Omental fat pad (tissue), 4 donors: ENCODE results near the gene NOL12. TPM values are rescaled to one million over a fixed set of nuclear protein-coding genes. Genes with fewer than 3 reads are reported as not detected.

Experiments
- ATAC-seq: fragments of 150-250 bp; one replicate; pipeline ENCODE4 v1.9.1; 2016; ENCODE audit warnings: mild to moderate bottlenecking, moderate library complexity; ENCODE audit not compliant: low FRiP score
- DNase-seq: peaks from one replicate; pipeline ENCODE4 v3.0.0-alpha.2; 2019; ENCODE audit warnings: low spot score
- total RNA-seq, 4 donors: library from RNA; depleted of rRNA; stranded (reverse); fragments of >200 nt; gene quantifications; one replicate each; pipeline ENCODE4 v1.1.0, GENCODE V29; 2016
- TF ChIP-seq, protein P1 (sequence below), 3 donors: fragments of 450-650 bp; IDR thresholded peaks; one replicate each; pipeline ENCODE4 v1.5.1; 2016 to 2017; ENCODE audit warnings: antibody characterized with exemption in 3 of 3, mild to moderate bottlenecking in 3 of 3, moderate library complexity in 2 of 3

NOL12 gene
- total RNA-seq, 4 donors from 2014 or later: 16.4 to 34.8 (median 21.4) TPM

DNA sequence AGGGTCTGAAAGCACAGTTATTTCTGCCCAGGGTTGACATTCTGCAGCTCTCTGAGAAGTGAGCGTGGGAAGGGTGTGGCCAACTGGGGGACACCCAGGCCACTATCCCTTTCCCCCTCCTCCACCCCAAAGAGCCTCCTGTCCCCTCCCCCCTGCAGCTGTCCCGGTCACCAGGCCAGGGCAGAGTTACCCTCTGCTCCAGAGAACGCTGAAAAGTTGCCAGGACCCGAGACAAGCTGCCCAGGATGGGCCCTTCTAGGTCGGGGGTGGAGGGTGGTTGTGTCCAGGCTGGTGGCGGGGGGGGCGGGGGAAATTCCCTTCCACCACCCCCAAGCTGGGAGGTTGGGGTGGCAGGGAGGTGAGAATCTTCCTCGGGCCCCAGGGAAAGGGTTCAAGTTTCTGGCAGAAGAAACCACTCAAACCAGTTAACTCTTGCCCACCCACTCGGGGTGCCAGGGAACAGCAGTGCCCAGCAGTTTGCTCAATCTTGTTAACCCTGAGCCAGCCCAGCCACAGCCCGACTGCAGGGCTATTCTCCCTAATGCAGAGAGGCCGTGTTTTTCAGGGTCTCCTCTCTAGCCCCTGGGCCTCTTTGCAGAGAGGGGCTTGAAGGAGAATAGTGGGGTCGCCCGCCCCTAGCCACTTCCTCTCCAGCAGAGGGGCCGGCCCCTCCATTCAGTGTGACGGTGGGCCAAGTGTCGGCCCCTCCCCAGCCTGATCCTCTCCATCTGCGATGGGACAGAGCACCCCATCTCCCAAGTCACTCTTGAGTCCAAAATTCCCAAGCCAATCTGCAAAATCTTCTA, 10.0 kb upstream of the NOL12 start:
- ATAC-seq: no peak
- DNase-seq: no peak
- TF ChIP-seq, protein P1, sequence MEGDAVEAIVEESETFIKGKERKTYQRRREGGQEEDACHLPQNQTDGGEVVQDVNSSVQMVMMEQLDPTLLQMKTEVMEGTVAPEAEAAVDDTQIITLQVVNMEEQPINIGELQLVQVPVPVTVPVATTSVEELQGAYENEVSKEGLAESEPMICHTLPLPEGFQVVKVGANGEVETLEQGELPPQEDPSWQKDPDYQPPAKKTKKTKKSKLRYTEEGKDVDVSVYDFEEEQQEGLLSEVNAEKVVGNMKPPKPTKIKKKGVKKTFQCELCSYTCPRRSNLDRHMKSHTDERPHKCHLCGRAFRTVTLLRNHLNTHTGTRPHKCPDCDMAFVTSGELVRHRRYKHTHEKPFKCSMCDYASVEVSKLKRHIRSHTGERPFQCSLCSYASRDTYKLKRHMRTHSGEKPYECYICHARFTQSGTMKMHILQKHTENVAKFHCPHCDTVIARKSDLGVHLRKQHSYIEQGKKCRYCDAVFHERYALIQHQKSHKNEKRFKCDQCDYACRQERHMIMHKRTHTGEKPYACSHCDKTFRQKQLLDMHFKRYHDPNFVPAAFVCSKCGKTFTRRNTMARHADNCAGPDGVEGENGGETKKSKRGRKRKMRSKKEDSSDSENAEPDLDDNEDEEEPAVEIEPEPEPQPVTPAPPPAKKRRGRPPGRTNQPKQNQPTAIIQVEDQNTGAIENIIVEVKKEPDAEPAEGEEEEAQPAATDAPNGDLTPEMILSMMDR (IDR thresholded peaks at IDR 0.05): peak in 1 of 3 donors; percentile 11

DNA sequence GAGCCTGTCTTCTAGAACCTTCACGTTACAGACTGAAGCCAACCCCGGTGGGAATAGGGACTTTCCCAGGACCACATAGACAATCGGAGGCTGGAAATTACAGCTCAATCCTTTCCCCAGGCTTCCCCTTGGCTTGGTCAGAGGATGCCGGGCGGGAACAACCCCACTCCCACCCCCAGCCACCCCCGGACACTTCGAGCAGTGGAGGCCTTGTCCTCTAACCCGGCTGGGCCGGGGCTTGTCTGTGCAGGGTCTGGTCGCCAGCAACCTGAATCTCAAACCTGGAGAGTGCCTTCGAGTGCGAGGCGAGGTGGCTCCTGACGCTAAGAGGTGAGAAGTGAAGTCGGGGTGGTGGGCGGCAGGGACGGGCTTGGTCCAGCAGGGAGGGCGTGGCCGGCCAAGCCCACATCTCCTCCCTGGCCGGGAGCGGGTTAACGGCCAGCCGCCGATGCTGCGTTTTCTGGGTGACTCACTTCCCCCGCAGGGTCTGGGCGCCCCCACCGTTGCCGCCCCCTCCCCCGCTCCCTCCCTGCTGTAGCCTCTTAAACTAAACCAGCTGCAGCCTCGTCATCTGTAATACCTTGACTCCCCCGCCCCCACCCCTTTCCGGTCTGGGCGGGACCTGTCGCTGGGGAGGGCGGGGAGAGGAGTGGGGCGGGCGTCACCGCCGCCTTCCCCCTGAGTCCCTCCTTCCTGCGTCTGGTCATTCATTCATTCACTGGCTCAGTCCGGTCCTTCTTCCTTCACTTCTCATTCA, 9.2 kb upstream of the NOL12 start:
- ATAC-seq (peak; percentile 71), DNase-seq (peak; percentile 94)
- TF ChIP-seq, protein P1 (IDR thresholded peaks at IDR 0.05): no peak

DNA sequence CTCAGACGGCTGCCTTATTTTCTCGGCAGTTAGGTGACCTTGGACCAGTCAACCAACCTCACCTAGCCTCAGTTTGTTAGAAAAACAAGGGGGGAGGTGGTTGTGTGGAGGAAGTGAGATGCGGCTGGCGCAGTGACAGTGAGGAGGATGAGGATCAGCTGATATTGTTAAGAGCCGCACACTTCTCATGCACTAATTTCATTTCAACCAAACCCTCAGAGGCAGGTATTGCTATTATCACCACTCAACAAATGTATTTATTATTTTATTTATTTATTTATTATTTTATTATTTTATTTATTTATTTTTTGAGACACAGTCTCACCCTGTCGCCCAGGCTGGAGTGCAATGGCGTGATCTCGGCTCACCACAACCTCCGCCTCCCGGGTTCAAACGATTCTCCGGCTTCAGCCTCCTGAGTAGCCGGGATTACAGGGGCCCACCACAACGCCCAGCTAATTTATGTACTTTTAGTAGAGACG, 8.6 kb upstream of the NOL12 start:
- DNase-seq: no peak
- no peak for ATAC-seq

DNA sequence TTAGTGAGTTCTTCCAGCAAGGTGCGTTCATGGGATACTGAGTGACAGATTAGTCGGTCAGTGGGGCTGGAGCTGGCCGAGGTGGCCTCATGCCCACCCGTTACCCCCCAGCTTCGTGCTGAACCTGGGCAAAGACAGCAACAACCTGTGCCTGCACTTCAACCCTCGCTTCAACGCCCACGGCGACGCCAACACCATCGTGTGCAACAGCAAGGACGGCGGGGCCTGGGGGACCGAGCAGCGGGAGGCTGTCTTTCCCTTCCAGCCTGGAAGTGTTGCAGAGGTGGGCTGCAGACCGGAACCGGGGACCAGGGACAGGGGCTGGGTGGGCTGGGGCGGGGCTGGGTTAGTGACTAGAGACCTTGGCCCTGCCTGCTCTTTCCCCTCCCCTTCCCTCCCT, 7.8 kb upstream of the NOL12 start:
- ATAC-seq: no peak
- no peak for DNase-seq
- TF ChIP-seq, protein P1 (IDR thresholded peaks at IDR 0.05): no peak

More for the DNA sequence above, 8.6 kb upstream of the NOL12 start:
- TF ChIP-seq, protein P1 (IDR thresholded peaks at IDR 0.05): no peak

DNA sequence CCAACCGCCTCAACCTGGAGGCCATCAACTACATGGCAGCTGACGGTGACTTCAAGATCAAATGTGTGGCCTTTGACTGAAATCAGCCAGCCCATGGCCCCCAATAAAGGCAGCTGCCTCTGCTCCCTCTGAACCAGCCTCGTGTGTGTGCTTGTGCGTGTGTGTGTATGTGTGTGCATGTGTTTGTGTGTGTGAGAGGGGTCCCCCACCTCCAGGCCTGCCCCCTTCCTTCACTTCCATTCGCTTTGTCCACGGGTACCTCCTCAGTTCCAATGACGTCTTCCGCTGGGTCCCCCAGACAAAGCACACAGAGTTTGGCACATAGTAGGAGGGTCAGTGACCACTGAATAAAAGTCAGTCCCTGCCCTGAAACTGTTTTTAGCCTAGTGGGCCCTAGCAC, 6.5 kb upstream of the NOL12 start:
- TF ChIP-seq, protein P1 (IDR thresholded peaks at IDR 0.05): no peak
- no peak for ATAC-seq

DNA sequence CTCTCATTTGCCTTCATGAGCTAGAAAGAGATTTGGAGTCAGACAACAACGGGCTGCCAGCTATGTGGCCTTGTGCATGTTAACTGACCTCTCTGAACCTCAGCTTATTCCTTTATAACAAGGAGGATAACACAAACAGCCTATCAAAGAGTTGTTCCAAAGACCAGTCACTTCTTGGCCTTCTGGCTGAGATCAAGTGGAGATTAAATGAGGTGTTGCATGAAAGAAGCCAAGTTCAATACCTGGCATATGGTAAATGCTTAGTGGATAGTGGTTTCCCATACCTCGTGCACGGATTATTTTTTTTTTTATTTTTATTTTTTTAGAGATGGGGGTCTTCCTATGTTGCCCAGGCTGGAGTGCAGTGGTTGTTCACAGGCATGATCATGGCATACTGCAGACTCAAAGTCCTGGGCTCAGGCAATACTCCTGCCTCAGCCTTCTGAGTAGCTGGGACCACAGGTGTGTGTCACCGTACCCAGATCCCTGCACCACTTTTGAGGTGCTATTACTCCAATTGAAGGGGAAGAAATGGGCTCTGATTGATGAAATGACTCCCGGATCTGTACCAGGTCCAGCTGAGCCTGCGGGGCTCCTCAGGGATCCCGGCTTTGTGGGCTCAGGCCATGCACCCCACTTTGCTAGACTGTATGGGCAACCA, 5.8 kb upstream of the NOL12 start:
- ATAC-seq: no peak
- TF ChIP-seq, protein P1 (IDR thresholded peaks at IDR 0.05): no peak
- DNase-seq: no peak

More for the DNA sequence above, 6.5 kb upstream of the NOL12 start:
- no peak for DNase-seq
